ENCODE measurements around the gene RTP3. TPM values are rescaled to one million over a fixed set of nuclear protein-coding genes. Genes with fewer than 3 reads are reported as not detected.
"Not testable (repeated sequence)": the region's sequence is repeated elsewhere in the genome, so short reads cannot be mapped to it uniquely, and the experiment has no call there.

Gene RTP3
- polyA plus RNA-seq, 2 of the 4 experiments (the other 2 are of a cell fraction): not detected

- Histone ChIP-seq H3K4me1 (peaks cover 6% of the 10 kb centered on the region; the same call in 1 of the 3 replicates), H3K4me3 (no peak overlapping the region), H3K27ac (no peak overlapping the region), H3K9me3 (no peaks in the 10 kb centered on the region), H3K4me2 (no peak overlapping the region)
- ATAC-seq (no peak), DNase-seq (ENCODE audit: low read depth in 1 of 2, low spot score in 1 of 2) (no peak), FAIRE-seq (no peak)
- TF ChIP-seq SREBF2 (IDR thresholded peaks at IDR 0.05) (no peak), HOXA7 (CRISPR knock-in tag; IDR thresholded peaks at IDR 0.05) (no peak), USF2 (IDR thresholded peaks at IDR 0.05) (no peak), POLR2A (IDR thresholded peaks at IDR 0.05; ENCODE audit: low read length) (no peak), RARB (CRISPR knock-in tag; IDR thresholded peaks at IDR 0.05) (no peak), ZC3H11A (IDR thresholded peaks at IDR 0.05) (no peak)
- WGBS (ENCODE audit: missing lambda C conversion rate): 63% methylated on average over 17 of the region's 17 CpGs
- ChIA-PET POLR2A (no interaction called here), CTCF (interaction anchor here (1.7 to 3.2 kb wide), 2 partner anchors 13 to 56 kb away, joined by 6 to 14 read pairs; no protein-coding TSS in a partner anchor)
Measured at GRCh38 chr3:46544771-46545503, 47.2 kb downstream of the RTP3 start.

GRCh38 chr3:46545818-46546630 is 48.2 kb downstream of the RTP3 start:
- no peak overlapping the region for H3K4me2 ChIP-seq
- ChIA-PET CTCF (interaction anchor here (1.7 to 3.2 kb wide), 2 partner anchors 12 to 57 kb away, joined by 6 to 14 read pairs; no protein-coding TSS in a partner anchor), POLR2A (no interaction called here)
- no peak for TF ChIP-seq JUN (IDR thresholded peaks at IDR 0.05)
- TF ChIP-seq RFX5 (IDR thresholded peaks at IDR 0.05): no peak
- no peak for TF ChIP-seq RARB (CRISPR knock-in tag; IDR thresholded peaks at IDR 0.05)
- no peak for TF ChIP-seq SREBF2 (IDR thresholded peaks at IDR 0.05)
- no peak for TF ChIP-seq NPAS2 (CRISPR knock-in tag; IDR thresholded peaks at IDR 0.05; ENCODE audit: borderline replicate concordance)
- no peak for TF ChIP-seq KDM1A (IDR thresholded peaks at IDR 0.05; ENCODE audit: low read depth)
- FAIRE-seq (no peak), ATAC-seq (no peak), DNase-seq (ENCODE audit: low read depth in 1 of 2, low spot score in 1 of 2) (no peak)
- 55% methylated on average over 5 of the region's 6 CpGs for WGBS (ENCODE audit: missing lambda C conversion rate)
- H3K4me3 ChIP-seq: no peak overlapping the region
- H3K4me1 ChIP-seq: peaks cover 6% of the 10 kb centered on the region; the same call in 1 of the 3 replicates
- H3K27ac ChIP-seq: no peak overlapping the region
- H3K9me3 ChIP-seq: no peaks in the 10 kb centered on the region

GRCh38 chr3:46546896-46547440 is 49.2 kb downstream of the RTP3 start:
- FAIRE-seq (no peak), DNase-seq (ENCODE audit: low read depth in 1 of 2, low spot score in 1 of 2) (no peak), ATAC-seq (no peak)
- POLR2A ChIA-PET: no interaction called here
- Histone ChIP-seq H3K27ac (no peak overlapping the region), H3K4me1 (peaks cover 6% of the 10 kb centered on the region; the same call in 1 of the 3 replicates), H3K4me2 (no peak overlapping the region), H3K9me3 (no peaks in the 10 kb centered on the region), H3K4me3 (no peak overlapping the region)
- CTCF ChIA-PET: interaction anchor here (1.7 to 3.2 kb wide), 2 partner anchors 11 to 58 kb away, joined by 6 to 14 read pairs; no protein-coding TSS in a partner anchor
- WGBS (ENCODE audit: missing lambda C conversion rate): 7% methylated on average over 1 of the region's 1 CpG
- TF ChIP-seq MAX (IDR thresholded peaks at IDR 0.05) (no peak), E2F6 (IDR thresholded peaks at IDR 0.05; ENCODE audit: borderline replicate concordance, low read depth) (no peak), HDAC2 (IDR thresholded peaks at IDR 0.05) (no peak), ZC3H11A (IDR thresholded peaks at IDR 0.05) (no peak), POLR2A (IDR thresholded peaks at IDR 0.05; ENCODE audit: low read length) (no peak), ZNF302 (CRISPR knock-in tag; IDR thresholded peaks at IDR 0.05) (no peak), USF2 (IDR thresholded peaks at IDR 0.05) (no peak), POLR2AphosphoS2 (conservative IDR thresholded peaks at IDR 0.05; ENCODE audit: low read length) (no peak)

GRCh38 chr3:46548611-46549010 is 50.8 kb downstream of the RTP3 start:
- FAIRE-seq, H3K4me3 ChIP-seq: not testable (repeated sequence)
- CTCF ChIA-PET: interaction anchor here (1.0 to 2.0 kb wide), 3 partner anchors 10 to 59 kb away, joined by 4 to 12 read pairs (median 9); no protein-coding TSS in a partner anchor

More at GRCh38 chr3:46548611-46549010, 50.8 kb downstream of the RTP3 start:
- POLR2A ChIA-PET; H3K4me2 ChIP-seq; H3K9me3 ChIP-seq; DNase-seq (ENCODE audit: low read depth in 1 of 2, low spot score in 1 of 2); ATAC-seq; H3K27ac ChIP-seq; H3K4me1 ChIP-seq: not testable (repeated sequence)
- 51% methylated on average over 3 of the region's 3 CpGs for WGBS (ENCODE audit: missing lambda C conversion rate)

Data from A549 (cell line).